CD4-positive, alpha-beta T cell treated with Interferon gamma for 1 hour (primary cell): ENCODE data around the gene MYO5C.
"Not testable (repeated sequence)": the region's sequence is repeated elsewhere in the genome, so short reads cannot be mapped to it uniquely, and the experiment has no call there.

ENCODE experiments used
- DNase-seq: peaks from one replicate; pipeline ENCODE4 v3.0.0-alpha.2; 2020

Gene MYO5C

DNA sequence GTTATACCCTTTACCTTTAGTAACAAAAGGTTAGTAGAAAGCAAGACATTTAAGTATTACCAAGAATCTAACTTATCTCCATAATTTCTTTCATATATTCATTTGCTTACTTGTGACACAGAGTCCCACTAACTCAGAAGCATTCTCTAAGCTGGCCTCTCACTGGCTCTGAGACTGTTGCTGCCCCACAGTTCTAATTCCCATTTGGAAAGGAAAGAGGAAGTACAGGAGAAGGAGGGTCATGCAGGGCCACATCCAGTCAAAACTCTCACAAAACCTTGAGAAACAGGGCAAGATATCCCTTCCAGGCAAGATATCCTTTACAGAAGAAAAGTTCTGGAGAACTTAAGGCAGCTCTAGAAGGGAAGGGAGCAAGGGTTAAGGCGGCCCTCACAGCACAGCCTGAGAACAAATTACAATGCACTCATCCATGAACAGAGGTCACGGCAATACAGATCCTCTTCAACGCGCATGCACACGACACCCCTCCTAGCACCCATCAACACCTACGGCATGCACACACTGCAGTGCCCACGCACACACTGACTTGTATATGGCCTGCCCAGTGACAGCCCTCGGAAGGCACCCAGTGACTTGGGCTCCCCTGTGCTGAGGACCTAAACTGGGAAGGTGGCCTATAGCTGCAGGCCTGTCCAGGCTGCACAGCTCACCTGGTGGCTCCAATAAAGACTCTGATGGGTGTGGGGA is 13.0 kb upstream of the MYO5C start:
- DNase-seq = no peak

DNA sequence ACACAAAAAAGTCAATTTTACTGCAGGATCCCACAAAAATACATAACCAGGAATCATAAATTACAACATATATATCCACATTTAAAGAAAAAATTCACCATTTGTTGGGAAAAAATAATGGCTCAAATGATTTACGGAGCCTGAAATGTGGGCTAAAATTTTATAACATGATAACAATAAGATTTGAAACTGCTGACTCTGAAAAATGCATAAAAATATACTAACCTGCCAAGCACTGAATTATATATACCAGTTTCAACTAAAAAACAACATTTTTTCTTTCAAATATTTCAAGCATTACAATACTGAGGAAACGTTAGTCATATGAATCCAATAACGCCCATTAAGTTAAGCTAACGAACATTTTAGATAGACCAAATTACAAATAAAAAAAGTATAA is 12.2 kb upstream of the MYO5C start:
- DNase-seq = no peak

DNA sequence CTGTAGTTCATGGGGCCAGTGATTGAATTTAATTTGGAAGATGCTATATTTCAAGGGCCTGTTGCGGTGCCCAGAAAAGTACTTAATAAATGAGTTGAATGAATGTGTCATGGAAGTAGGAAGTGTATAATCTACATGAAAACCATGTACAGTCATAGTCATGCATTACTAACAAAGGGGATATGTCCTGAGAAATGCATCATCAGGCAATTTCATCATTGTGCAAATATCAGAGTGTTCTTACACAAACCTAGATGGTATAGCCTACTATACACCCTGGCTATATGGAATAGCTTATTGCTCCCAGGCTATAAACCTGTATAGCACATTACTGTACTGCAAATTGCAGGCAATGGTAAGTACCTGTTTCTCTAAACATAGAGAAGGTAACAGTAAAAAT is 10.7 kb upstream of the MYO5C start:
- no peak for DNase-seq

DNA sequence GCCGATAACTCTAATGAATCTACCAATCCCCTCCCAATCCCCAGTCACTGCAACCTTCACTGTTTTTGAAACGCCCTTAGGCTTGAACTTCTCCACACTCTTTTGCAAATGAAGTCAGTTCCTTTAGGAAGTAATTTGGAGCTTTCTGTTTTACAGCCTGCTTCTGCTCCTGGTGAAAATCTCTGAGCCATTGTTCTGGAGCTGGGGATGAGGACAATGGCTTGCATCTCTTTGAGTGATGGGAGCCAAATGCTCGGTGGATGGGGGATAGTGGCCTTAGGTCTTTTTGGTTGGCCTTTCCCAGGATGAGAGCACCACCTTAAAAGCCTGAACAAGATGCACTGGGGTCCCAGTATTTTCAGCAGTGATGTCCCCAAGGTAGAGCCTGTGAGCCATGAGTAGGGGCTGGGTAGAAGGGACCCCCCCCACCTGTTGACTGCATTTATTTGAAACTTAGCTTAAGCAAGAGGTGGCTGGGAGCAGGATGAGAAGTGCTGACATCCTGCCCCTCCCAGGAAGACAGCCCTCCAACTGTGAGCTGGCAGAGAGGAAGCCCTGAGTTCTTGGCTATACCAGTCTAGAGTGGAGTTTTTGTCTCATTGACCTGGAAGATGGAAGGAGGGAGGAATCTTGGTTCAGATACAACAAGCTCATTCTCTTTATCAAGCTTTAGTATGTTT is 7.6 kb upstream of the MYO5C start:
- DNase-seq = no peak

DNA sequence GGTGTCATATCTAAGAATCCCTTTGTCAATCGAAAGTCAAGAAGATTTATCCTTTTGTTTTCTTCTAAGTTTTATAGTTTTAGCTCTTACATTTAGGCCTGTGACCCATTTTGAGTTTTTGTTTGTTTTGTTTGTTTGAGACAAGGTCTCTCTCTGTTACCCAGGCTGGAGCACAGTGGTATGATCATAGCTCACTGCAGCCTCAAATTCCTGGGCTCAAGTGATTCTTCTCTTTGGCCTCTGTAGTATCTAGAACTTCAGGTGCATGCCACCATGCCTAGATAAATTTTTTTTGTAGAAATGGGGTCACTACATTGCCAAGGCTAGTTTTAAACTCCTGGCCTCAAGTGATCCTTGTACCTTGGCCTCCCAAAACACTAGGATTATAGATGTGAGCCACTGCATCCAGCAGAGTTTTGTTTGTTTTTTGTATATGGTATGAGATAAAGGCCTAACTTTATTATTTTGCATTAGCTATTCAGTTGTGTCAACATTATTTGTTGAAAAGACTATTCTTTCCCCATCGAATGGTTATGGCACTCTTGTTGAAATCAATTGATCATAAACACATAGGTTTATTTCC is 5.8 kb upstream of the MYO5C start:
- DNase-seq = no peak

DNA sequence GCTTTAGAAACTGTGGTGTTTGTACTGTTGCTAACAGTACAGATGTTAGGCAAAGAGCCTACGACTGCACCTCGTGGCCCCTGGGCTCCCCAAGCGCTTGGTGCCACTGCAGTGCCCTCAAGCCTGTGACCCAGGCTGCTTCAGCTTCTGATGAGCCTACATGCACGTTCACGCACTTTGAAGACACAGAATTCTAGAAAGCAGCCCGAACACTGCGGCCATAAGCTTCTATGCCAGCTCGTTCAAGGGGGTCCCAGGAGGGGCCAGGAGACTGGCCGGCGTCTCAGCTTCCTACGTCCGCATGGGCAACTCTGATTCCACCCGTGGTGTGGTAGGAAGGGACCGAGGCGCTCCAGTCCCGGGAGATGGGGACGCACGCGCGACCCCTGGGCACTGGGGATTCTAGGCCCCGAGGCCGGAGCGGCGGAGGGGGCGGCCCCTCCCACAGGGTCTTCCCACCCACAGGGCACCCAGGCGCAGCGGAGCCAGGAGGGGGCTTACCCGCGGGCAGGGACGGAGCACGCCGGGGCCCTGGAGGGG is 653 bp downstream of the MYO5C start:
- DNase-seq = no peak

DNA sequence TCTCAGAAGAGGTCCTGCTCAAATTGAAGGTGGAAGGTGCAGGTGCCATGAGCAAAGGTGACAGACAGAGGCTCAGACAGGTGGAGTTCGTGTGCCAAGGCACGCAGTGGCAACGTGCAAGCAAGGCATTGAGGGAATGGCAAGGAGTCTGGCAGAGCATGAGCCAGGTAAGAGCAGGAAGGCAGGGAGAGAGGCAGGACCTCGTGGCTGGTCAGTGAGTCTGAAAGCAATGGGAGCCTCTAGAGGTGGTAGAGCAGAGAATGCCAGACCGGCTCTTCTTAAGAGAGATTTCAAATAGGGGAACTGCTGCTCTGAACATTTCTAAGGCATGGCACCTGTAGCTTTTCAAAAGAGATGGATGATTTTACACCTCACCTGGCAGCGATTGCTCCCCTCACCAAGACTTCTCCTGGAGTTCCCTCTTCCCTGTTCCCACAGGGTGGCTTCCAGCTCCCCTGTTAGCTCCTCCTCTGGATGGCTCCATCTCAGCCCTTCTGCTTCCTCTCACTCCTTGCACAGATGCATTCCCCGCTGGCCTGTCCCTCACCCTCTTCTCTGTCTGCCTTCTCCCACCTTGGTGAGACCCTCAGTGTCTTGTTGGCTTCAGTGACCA is 2.7 kb downstream of the MYO5C start:
- DNase-seq = no peak

DNA sequence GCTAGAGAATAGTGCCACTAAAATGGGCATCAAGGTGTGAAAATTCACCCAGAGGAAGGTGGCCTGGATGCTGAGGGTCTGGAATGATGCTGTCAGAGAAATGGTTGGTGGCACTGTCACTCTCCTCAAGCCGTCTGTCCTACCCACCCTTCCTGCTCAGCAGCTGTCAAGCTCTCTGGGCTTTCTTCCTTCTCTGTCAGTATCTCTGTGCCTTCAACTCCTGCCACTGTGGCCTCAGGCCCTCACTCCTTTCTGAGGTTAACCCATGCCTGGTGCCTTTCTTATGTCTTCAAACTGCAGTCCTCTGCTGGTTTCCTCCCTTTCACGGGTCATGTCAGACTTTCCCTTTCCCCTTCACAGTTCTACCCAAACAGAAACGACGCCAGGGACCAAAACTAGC is 4.4 kb downstream of the MYO5C start:
- DNase-seq = no peak

DNA sequence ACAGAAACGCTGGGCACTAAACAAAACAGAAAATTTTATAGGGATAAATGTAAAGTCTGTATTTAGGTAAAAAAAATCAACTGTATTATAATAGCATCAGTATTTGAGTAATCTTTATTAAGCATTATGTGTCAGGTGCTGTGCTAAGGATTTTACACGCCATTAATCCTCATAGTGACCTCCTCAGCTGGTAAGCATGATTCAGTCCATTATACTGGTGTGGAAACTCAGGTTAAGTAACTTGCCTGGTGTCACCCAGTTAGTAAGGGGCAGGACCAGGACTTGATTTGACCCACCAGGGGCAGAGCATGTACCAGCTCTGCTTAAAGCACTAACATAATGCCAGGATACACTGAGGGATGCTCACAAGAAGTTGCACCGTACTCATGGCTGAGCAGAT is 4.8 kb downstream of the MYO5C start:
- no peak for DNase-seq

DNA sequence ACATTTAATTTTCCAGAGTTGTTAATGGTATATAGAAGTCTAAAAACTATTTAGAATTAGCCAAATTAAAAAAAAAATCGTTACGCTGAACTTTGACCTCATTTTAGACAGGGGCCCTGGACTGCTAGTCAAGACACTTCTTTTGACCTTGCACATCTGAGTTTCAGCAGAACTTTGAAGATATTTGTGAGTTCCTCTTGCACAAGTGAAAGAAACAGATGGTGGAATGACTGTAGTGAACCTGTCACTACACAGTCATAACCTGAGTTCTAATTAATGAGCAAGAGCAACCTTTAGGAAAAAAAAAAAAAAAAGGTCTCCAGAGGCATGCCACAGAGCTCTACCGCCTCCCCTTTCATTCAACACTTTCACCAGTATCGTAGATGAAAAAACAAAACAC is 5.3 kb downstream of the MYO5C start:
- DNase-seq = no peak

DNA sequence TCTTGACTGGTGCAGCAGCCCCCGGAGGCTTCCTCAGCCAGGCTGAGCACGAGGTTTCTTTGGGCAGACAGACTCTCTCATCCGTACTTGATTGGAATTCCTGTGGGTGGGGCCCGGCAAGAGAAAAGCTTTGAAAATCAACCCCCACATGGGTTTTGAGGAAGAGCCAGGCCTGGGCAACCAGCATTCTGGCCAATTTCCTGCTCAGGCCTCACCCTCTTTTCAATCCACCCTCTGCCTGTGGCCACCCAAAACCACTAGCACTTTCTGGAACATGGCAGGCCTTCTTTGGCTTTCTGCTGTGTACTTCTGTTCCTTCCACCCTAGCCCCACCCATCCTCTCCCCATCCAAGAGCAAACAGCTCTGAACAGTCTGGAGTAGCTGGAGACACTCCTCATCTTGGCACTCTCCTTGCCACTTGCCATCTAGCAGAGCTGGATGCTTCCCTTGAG is 5.9 kb downstream of the MYO5C start:
- DNase-seq = no peak

DNA sequence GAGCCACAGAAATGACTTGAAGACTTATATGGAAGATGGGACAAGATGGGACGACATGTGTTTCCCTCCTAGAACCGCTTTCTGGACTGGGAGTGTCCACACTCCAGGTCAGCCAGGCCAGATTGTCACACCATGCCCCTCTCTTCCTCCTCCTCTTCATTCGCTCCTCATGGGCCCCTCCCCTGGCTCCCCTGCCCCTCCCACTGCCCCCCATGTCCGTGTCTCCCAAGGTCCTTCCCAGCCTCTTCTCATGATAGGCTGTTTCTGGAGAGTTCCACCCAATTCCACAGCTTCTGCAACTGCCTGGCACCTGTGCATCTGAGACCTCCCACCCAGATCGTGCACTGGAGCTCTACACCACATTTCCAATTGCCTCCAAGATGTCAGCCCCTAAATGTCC is 6.6 kb downstream of the MYO5C start:
- no peak for DNase-seq

DNA sequence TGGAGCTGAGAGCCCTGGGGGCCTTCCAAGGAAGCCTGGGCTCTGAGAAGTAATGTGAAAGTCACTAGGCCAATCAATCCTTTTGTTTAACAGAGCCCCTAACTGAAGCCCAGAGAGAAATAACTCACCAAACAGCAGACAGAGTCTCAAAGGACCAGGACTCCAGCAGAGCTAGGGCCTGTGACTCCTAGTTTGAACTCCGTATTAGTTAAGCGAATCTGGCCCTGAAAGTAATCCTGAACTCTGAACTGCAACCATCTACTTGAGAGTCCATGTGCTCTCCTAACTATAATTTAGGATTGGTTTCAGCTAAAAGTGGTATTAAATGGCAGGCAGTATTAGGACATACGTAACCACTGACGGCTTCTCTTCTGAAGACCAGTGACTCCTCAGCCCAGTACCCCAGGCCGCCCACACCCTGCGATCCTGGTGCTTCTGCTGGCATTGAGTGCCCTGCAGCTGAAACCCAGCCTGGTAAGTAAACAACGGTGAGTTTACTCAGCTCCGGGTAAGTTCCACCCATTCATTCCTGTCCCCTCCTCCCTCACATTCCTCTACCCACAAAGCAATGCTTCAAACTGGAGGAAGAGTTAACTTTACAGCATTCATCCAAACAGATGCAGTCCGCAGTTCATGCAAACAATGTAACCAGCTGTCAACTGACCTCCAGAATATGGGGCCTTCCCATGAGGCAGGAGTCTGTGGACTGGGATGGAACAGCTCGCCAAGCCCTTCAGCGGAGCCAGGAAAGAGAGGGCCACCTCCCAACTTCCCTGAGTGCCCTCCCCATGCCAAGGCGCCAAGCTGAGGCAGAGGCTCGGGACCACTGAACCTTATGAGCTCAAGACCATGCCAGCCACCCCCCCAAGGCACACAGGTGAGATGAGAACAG is 7.3 kb downstream of the MYO5C start:
- DNase-seq = no peak

DNA sequence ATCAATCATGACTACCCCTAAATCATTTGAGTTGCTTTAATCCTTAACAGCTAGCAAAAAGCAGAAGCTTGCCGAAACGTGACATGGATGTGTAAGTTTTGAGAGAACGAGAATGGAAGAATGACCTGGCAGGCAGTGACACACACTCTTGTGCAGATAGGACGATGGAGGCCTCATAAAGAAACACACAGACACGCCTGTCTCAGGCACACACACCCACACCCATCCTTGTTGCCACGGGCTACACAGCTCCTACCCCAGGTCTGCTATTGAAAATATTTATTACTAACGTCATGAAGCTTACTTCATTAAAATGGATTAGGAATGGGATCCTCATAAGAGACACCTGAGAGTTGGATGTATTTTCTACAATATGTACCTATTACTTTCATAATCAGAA is 8.5 kb downstream of the MYO5C start:
- no peak for DNase-seq

DNA sequence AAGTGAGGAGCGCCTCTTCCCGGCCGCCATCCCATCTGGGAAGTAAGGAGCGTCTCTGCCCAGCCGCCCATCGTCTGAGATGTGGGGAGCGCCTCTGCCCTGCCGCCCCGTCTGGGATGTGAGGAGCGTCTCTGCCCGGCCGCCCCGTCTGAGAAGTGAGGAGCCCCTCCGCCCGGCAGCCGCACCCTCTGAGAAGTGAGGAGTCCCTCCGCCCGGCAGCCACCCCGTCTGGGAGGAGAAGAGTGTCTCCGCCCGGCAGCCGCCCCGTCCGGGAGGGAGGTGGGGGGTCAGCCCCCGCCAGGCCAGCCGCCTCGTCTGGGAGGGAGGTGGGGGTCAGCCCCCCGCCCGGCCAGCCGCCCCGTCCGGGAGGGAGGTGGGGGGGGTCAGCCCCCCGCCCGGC is 9.7 kb downstream of the MYO5C start:
- not testable (repeated sequence) for DNase-seq

DNA sequence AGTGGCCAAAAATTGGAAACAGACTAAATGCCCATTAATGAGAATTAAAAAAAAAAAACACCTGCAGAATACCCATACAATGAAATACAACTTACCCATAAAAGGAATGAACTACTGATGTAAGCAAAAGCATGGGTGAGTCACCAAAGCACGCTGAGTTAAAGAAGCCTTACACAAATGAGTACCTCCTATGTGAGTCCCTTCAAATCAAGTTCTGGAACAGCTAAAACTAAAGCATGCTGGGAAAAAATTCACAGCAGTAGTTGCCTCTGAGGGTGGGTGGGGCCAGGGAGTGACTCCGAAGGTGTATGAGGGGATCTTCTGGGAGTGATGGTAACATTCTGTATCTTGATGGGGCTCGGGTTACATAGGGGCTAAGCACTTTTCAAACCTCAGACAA is 11.4 kb downstream of the MYO5C start:
- no peak for DNase-seq

DNA sequence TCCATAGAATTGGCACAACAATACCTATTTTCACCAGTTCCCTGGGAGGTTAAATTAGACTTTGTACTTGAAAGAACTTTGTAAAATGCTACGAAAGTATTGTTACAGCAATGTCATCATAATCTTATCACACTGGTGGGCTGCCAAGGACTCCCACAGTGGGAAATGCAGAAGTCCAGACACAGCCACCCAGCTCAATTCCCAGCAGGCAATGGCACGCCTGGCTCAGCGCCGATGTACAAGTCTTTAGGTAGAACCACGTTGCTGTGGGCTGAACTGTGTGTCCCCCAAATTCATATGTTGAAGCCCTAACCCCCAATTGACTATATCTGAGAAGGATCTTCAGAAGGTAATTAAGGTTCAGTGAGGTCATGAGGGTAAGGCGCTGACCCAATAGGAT is 12.3 kb downstream of the MYO5C start:
- DNase-seq = no peak

DNA sequence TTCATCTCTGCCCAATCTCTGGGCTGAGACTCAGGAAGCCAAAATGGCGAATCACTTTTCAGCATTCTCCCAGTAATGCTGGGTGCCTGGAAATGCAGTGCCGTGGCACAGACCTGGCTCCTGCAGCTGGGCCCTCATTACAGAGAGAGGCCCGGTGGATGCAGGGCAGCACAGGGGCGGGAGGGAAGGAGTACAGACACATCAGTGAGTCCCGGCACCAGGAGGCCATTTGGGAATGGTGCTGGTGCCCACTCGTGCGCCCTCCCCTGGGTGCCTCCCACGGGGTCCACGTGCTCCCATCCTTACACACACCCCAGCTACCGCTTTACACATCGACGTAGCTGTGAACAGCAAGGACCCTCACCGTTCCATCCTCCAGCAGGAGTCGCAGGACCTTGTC is 13.2 kb downstream of the MYO5C start:
- DNase-seq = no peak

DNA sequence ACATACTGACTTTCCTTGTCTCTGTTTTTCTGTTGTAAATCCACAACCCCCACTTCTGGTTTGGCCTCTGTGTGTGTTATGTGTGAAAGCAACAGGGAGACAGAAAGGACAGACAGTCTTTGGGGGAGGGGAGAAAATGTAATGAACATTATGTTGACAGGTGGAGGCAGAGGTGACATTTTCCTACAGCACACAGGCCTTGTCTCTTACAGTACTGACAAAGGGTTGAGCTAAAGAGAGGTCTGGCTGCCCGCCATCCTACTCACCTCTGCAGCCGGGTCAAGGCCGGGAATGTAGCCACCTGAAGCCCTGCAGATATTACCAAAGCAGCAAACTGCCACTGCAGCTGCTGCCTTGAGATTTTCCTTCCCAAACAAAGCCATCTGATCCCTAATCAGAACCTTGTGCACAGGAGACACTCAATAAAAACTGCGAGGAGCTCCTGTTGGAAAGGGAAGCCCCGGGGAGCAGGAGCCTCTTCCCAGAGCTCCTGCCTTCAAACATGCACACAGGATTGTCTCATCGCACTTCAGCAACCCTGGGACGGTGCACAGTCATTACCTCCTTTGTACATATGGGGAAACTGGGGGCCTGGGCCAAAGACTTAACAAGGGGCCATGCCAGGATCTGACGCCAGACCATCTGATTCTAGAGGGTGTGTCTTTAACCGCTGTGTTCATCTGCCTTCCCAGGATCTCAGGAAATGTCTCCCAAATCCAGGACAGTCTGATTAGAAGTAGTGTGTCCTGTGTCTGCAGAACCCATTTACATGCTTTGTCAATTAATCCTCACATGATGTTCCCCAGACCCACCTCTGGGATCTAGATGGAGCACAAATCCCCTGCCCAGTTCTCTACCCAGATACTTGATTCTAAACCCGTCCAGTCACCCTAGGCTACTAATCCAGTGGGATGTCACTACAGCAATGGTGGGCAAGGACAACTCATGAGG is 14.2 kb downstream of the MYO5C start:
- no peak for DNase-seq

DNA sequence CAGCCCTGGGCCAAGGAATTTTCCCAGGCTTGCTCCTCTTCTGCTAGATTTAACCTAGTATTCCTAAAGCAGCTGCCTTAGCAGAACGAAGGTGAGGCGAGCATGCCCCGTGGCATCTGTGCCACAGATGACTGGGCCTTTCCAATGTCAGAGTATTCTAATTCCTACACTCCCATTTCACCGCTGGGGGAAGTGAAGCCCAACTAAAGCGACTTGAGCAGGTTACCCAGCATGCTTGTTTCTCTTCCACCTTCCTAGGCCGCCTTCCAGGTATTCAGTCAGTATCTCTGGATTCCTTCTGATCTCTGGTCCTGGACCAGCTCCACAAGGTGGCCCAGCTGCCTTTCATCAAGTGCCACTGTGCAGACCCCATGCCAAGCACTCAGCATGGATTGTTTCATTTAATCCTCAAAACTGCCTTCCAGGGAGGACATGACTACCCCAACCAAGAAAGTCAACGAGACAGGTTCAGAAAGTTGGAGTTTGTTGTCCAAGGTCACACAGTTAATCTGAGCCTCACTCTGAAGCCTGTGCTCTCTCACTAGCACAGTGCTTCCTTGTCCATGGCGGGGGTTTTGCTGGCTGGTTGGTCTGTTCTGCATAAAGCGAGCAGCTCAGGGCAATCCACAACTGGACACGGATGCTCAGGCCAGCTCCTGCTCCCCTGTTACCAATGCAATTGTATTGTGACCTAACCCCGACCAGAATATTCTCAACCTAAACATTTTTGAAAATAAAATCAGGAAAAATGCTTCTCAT is 15.1 kb downstream of the MYO5C start:
- DNase-seq = no peak
